ENCODE results near the gene CCDC27.

- TF ChIP-seq, protein P1, sequence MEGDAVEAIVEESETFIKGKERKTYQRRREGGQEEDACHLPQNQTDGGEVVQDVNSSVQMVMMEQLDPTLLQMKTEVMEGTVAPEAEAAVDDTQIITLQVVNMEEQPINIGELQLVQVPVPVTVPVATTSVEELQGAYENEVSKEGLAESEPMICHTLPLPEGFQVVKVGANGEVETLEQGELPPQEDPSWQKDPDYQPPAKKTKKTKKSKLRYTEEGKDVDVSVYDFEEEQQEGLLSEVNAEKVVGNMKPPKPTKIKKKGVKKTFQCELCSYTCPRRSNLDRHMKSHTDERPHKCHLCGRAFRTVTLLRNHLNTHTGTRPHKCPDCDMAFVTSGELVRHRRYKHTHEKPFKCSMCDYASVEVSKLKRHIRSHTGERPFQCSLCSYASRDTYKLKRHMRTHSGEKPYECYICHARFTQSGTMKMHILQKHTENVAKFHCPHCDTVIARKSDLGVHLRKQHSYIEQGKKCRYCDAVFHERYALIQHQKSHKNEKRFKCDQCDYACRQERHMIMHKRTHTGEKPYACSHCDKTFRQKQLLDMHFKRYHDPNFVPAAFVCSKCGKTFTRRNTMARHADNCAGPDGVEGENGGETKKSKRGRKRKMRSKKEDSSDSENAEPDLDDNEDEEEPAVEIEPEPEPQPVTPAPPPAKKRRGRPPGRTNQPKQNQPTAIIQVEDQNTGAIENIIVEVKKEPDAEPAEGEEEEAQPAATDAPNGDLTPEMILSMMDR (IDR thresholded peaks at IDR 0.05), result no peak
- TF ChIP-seq ZFX (IDR thresholded peaks at IDR 0.05; ENCODE audit: borderline replicate concordance), result no peak
These were observed 22.8 kb downstream of the CCDC27 start for GRCh38 chr1:3774946-3775489.

Measured in 22Rv1 (cell line).